Measurements from ENCODE around the gene PAK4. TPM values are rescaled to one million over a fixed set of nuclear protein-coding genes. Genes with fewer than 3 reads are reported as not detected.

The PAK4 gene
- total and polyA plus RNA-seq, 5 donors = 15.1 to 24.4 (median 20.4) TPM

DNA sequence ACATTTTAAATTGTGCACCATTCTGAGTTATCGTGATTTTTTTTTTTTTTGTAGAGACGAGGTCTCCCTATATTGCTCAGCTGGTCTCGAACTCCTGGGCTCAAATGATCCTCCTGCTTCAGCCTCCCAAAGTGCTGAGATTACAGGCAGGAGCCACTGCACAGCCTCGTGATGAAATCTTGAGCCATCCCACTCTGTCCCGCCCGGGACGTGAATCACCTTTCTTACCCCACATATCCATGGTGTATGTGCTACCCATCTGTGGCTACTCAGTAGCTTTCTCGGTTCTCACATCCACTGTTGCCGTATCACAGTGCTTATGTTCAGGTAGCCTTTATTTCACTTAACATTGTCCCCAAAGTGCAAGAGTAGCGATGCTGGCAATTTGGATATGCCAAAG is 26.5 kb downstream of the PAK4 start:
- Histone ChIP-seq H3K4me3 (ENCODE audit: low read length) (no peak overlapping the region), H3K27me3 (ENCODE audit: control insufficient read depth, insufficient read depth) (no peaks in the 10 kb centered on the region), H3K27ac (ENCODE audit: low read length) (no peak overlapping the region), H3K9me3 (ENCODE audit: control insufficient read depth, low read length) (no peaks in the 10 kb centered on the region), H3K4me1 (ENCODE audit: control insufficient read depth, insufficient read depth, low read length) (peaks cover 3% of the 10 kb centered on the region)
- WGBS = 93% methylated on average over 10 of the region's 10 CpGs
- no peak for ATAC-seq
- intact Hi-C loops (cut with DNase I) = no loop called here
- peak in 1 of 3 donors; percentile 6 for DNase-seq

DNA sequence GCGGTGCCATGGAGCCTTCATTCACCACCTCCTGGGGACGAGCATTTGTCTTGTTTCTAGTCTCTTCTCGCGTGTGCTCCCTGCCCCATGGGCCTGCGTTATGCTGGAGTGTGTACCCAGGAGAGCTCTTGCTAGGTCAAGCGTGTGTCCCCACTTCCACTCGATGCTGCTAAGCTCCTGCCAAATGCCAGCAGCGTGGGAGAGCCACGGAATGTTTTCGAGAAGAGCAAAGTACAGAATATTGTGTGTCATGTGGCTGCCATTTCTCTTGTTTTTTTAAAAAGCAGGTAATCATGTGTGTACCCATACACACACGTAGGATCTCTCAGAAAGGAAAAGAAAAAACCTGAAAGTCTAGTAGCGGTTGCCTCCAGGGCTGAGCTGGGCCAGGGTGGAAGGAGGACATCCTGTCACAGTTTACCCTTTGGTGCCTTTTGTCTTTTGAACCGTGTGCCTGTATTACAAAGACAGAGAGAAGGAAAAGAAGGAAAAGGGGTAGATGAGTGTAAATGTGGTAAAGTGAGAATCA is 28.6 kb downstream of the PAK4 start:
- Histone ChIP-seq H3K4me3 (ENCODE audit: low read length) (no peak overlapping the region), H3K4me1 (ENCODE audit: control insufficient read depth, insufficient read depth, low read length) (peaks cover 6% of the 10 kb centered on the region), H3K27ac (ENCODE audit: low read length) (no peak overlapping the region), H3K27me3 (ENCODE audit: control insufficient read depth, insufficient read depth) (no peaks in the 10 kb centered on the region), H3K9me3 (ENCODE audit: control insufficient read depth, low read length) (no peaks in the 10 kb centered on the region)
- 71% methylated on average over 13 of the region's 13 CpGs for WGBS
- intact Hi-C loops (cut with DNase I) = no loop called here
- DNase-seq (peak in 1 of 3 donors; percentile 6), ATAC-seq (no peak)

DNA sequence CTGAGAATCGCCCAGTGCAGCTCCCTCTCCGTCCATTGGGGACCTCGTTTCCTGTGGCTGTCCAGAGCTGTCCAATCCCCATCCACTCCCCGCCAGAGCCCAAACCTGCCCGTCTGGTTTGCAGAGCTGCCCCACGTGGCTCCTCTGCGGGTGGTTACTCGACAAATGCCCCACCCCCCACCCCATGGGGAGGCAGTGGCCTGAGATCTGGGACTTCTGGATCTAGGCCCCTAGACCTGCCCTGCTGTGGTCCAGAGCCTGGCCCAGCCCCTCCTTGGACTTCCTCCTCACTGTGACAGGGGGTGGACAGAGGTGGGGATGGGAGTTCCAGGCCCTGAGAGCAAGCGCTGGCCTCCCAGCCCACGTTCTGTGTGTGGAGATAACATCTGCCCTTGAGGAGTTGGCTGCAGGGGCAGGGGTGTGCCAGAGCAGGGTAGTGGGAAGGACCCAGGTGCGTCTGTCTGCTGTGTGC is 29.1 kb downstream of the PAK4 start:
- intact Hi-C loops (cut with DNase I) = no loop called here
- ATAC-seq = peak; percentile 5 to 61

DNA sequence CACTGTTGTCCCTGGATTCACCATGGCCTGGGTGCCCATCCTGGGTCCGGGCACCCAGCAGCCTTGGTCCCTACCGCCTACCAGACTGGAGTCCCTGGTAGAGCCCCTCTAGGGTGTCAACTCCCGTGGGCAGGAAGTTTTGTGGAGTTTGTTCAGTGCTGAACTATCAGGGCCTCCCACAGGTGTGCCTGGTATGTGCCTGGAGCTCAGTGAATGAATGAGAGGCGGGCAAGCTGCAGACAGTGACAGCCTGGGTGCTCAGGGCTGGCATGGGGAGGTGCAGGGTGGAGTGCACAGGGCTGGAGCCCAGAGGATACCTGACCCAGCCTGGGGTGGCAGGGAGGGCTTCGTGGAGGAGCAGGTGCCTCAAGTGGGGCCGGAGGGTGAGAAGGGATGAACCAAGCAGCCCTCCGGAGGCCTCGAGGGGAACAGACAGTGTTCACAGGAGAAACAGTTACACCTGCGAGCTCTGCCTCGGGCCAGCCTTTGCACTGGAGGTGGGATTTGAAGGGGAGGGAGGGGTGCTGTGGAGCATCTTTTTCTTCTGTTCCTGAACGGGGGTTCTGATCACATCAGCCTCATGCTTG is 29.6 kb downstream of the PAK4 start:
- peak in 1 of 3 donors; percentile 37 for DNase-seq
- no peaks in the 10 kb centered on the region for H3K27me3 ChIP-seq (ENCODE audit: control insufficient read depth, insufficient read depth)
- H3K27ac ChIP-seq (ENCODE audit: low read length) = no peak overlapping the region
- intact Hi-C loops (cut with DNase I) = no loop called here
- ATAC-seq = no peak
- H3K9me3 ChIP-seq (ENCODE audit: control insufficient read depth, low read length) = no peaks in the 10 kb centered on the region
- peaks cover 6% of the 10 kb centered on the region for H3K4me1 ChIP-seq (ENCODE audit: control insufficient read depth, insufficient read depth, low read length)
- H3K4me3 ChIP-seq (ENCODE audit: low read length) = no peak overlapping the region
- WGBS = 84% methylated on average over 11 of the region's 11 CpGs

More for the DNA sequence above, 29.1 kb downstream of the PAK4 start:
- peaks cover 6% of the 10 kb centered on the region for H3K4me1 ChIP-seq (ENCODE audit: control insufficient read depth, insufficient read depth, low read length)
- no peaks in the 10 kb centered on the region for H3K9me3 ChIP-seq (ENCODE audit: control insufficient read depth, low read length)
- WGBS = 57% methylated on average over 11 of the region's 11 CpGs
- no peak overlapping the region for H3K4me3 ChIP-seq (ENCODE audit: low read length)
- H3K27ac ChIP-seq (ENCODE audit: low read length) = no peak overlapping the region
- no peaks in the 10 kb centered on the region for H3K27me3 ChIP-seq (ENCODE audit: control insufficient read depth, insufficient read depth)
- DNase-seq = peak in 1 of 3 donors; percentile 51

DNA sequence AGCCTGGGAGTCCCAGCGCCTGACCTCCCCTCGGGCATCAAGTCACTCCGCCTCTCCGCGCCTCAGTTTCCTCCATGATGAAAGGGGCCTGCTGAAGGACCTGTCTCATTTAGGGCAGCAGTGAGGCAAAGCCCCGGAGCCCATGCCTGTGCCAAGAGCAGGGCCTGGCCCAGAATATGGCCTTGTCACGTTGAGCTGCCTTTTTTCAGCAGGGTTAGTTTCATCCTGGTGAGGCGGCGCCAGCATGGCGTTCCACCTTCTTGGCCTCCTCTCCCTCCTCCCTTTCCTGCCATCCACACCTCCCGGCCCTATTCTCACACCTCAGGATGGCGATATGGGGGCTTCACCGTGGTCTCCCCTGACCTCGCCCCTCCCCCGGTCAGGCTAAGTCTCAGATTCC is 30.2 kb downstream of the PAK4 start:
- no peak for DNase-seq
- no peak for ATAC-seq
- Histone ChIP-seq H3K27me3 (ENCODE audit: control insufficient read depth, insufficient read depth) (no peaks in the 10 kb centered on the region), H3K27ac (ENCODE audit: low read length) (no peak overlapping the region), H3K4me1 (ENCODE audit: control insufficient read depth, insufficient read depth, low read length) (peaks cover 6% of the 10 kb centered on the region), H3K9me3 (ENCODE audit: control insufficient read depth, low read length) (no peaks in the 10 kb centered on the region), H3K4me3 (ENCODE audit: low read length) (no peak overlapping the region)
- intact Hi-C loops (cut with DNase I) = no loop called here
- WGBS = 78% methylated on average over 15 of the region's 15 CpGs

DNA sequence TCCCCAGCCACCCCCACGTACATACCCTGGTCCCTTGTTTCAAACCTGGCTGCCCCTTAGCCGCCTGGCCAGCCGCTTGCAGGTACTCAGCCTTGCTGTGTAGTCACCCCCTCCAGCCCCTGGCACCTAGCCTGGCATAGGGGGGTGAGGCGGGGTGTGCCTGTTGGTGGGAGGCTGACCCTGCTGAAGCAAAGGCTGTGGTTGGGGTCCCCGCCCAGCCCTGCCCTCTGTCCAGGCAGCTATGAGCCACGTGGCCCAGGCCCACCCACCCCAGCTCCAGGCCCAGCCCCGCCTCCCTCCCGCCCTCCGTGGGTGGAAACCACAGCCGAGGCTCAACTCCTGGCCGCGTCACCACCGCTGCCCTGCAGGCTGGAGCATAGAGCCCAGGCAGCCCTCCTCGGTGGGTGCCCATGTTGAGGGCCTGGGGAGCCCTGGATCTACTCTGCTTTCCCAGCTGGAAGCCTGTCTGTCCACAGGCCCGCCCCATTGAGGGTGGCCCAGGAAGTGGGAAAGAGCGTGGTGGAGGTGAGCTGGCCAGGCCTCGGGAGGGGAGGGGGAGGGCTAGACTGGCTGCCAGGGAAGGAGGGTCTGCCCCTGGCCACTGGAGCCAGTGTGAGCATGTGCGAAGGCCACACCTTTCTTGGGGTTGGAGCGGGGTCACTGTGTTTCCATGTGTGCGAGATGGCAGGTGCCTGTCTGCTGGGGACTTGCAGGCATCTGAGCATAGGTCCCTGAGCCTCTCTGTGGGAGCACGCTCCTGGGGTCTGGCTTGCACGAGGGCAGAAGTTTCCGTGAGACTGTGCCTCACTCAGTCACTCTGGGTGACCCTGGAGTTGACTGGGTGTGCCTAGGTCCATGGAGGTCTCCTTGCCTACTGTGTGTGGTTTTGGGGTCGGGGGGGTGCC is 31.0 kb downstream of the PAK4 start:
- Histone ChIP-seq H3K27me3 (ENCODE audit: control insufficient read depth, insufficient read depth) (no peaks in the 10 kb centered on the region), H3K4me1 (ENCODE audit: control insufficient read depth, insufficient read depth, low read length) (peaks cover 6% of the 10 kb centered on the region), H3K27ac (ENCODE audit: low read length) (no peak overlapping the region), H3K9me3 (ENCODE audit: control insufficient read depth, low read length) (no peaks in the 10 kb centered on the region), H3K4me3 (ENCODE audit: low read length) (no peak overlapping the region)
- intact Hi-C loops (cut with DNase I) = no loop called here
- 56% methylated on average over 24 of the region's 24 CpGs for WGBS
- peak in 1 of 3 donors; percentile 51 for DNase-seq
- ATAC-seq = no peak

DNA sequence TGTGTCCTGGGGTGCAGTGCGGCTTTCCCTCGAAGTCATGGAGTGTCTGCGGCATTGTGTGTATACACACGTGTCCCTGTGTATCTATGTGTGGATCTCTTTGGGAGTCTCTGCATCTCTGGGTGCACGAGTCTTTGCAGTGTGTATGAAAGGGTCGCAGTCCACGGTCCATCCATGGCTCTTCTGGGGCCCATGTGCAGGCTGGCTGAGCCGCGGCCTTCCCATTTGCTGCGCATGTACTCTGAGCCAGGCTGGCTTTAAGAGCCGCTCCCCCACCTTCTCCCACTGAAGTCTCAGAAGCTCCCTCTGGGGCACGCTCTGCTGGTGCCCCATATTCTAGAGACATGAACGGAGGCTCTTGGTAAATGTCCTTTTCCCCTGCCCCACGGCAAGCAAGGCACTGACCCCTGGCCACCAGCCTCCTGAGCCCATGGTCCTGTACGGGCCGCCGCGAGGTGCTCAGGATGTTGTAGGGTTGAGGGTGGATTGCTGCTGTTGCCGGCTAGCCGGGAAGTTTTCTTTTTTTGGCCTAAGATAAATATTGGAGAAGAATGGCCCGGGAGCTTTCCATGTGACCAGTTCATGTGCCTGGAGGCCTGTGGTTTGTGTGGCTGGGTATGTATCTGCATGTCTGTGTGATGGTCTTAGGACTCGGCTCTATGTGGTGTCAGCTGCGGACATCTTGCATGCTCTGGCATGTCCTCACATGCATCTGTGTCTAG is 31.9 kb downstream of the PAK4 start:
- WGBS = 67% methylated on average over 23 of the region's 23 CpGs
- peaks cover 6% of the 10 kb centered on the region for H3K4me1 ChIP-seq (ENCODE audit: control insufficient read depth, insufficient read depth, low read length)
- H3K27ac ChIP-seq (ENCODE audit: low read length) = no peak overlapping the region
- intact Hi-C loops (cut with DNase I) = no loop called here
- DNase-seq = peak in 1 of 3 donors; percentile 45
- H3K9me3 ChIP-seq (ENCODE audit: control insufficient read depth, low read length) = no peaks in the 10 kb centered on the region
- no peak overlapping the region for H3K4me3 ChIP-seq (ENCODE audit: low read length)
- peak in 1 of 2 donors; percentile 8 for ATAC-seq
- no peaks in the 10 kb centered on the region for H3K27me3 ChIP-seq (ENCODE audit: control insufficient read depth, insufficient read depth)

DNA sequence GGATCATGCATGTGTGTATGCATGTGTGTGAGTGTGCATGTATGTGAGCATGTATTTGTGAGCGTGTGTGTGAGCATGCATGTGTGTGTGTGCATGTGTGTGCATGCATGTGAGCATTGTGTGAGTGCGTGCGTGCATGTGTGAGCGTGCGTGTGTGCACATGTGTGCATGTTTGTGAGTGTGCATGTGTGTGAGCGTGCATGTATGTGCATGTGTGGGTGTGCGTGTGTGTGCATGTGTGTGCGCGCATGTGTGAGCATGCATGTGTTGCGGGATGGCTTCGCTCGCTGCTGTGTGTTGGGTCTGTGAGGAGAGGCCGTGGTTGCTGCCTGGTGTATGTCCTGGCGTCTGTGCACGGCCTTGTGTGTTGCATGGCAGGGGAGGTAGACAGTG is 32.4 kb downstream of the PAK4 start:
- ATAC-seq (no peak), DNase-seq (peak in 1 of 3 donors; percentile 35)
- H3K4me3 ChIP-seq (ENCODE audit: low read length) = no peak overlapping the region
- intact Hi-C loops (cut with DNase I) = no loop called here
- no peak overlapping the region for H3K27ac ChIP-seq (ENCODE audit: low read length)
- no peaks in the 10 kb centered on the region for H3K27me3 ChIP-seq (ENCODE audit: control insufficient read depth, insufficient read depth)
- H3K9me3 ChIP-seq (ENCODE audit: control insufficient read depth, low read length) = no peaks in the 10 kb centered on the region
- WGBS = 92% methylated on average over 15 of the region's 15 CpGs
- H3K4me1 ChIP-seq (ENCODE audit: control insufficient read depth, insufficient read depth, low read length) = peaks cover 6% of the 10 kb centered on the region

DNA sequence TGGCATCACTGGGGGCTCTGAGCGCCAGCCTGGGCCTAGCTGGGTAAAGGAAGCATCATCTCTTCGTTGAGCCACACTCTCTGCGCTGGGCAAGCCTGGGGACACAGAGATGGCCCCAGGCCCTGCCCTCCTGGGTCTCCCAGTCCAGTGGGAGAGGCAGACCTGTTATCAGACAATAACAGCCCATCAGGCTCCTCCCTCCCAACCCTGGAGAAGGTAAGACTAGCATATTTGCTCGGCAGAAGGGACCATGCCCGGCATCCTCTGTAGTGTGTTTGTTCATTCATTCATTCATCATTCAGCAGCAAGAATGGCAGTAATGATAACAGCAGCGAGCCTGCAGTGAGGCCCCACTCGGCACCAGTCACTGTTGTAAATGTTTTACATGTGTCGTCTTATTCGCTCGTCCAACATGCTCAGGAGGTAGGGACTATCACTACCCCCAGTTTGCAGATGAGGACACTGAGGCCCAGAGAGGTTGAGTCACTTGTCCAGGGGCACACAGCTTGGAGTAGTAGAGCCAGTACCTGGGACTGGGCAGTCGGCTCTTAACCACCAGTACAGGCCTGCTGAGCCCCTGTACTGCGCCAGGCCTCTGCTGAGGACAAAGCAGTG is 33.2 kb downstream of the PAK4 start:
- Histone ChIP-seq H3K27me3 (ENCODE audit: control insufficient read depth, insufficient read depth) (no peaks in the 10 kb centered on the region), H3K9me3 (ENCODE audit: control insufficient read depth, low read length) (no peaks in the 10 kb centered on the region), H3K4me1 (ENCODE audit: control insufficient read depth, insufficient read depth, low read length) (peaks cover 6% of the 10 kb centered on the region), H3K4me3 (ENCODE audit: low read length) (no peak overlapping the region), H3K27ac (ENCODE audit: low read length) (no peak overlapping the region)
- intact Hi-C loops (cut with DNase I) = no loop called here
- DNase-seq = peak in 1 of 3 donors; percentile 15
- ATAC-seq = no peak
- 84% methylated on average over 12 of the region's 12 CpGs for WGBS

DNA sequence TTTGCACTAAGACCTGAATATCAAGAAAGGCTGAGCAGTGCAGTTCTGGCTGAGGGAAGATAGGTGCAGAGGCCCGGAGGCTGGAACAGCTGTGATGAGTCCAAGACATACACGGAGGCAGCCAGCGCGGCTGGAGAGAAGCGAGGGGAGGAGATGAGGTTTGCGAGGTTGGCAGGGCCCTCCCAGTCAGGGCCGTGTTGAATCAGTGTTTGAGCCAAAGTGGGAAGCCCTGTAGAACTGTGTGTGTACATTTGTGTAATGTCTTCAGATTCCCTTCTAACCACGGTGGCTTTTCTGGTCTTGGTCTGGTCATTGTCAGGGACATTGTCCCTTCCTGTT is 34.9 kb downstream of the PAK4 start:
- ATAC-seq (peak; percentile 79), DNase-seq (peak; percentile 69 to 91 (median 84))
- no peak overlapping the region for H3K27ac ChIP-seq (ENCODE audit: low read length)
- no peaks in the 10 kb centered on the region for H3K27me3 ChIP-seq (ENCODE audit: control insufficient read depth, insufficient read depth)
- intact Hi-C loops (cut with DNase I) = no loop called here
- peaks cover 6% of the 10 kb centered on the region for H3K4me1 ChIP-seq (ENCODE audit: control insufficient read depth, insufficient read depth, low read length)
- WGBS = 56% methylated on average over 8 of the region's 8 CpGs
- no peak overlapping the region for H3K4me3 ChIP-seq (ENCODE audit: low read length)
- H3K9me3 ChIP-seq (ENCODE audit: control insufficient read depth, low read length) = no peaks in the 10 kb centered on the region

All from right cardiac atrium (tissue), 5 donors.